Cardiac fibroblast (primary cell): ENCODE data around the gene HSPA1A.
"Not testable (repeated sequence)": the region's sequence is repeated elsewhere in the genome, so short reads cannot be mapped to it uniquely, and the experiment has no call there.

ENCODE experiments used
- DNase-seq, 2 donors: peaks; one replicate each; pipeline versions ENCODE4 v3.0.0 to v3.0.0-alpha.2; 2010; ENCODE audit warnings: low read depth in 2 of 2
- H3K4me3 ChIP-seq, 2 donors: replicated peaks in 1 of 2; 1 replicate in 1 of 2; 2 replicates in 1 of 2; pipeline ENCODE4 v1.5.1; 2011; ENCODE audit warnings: low read depth in 2 of 2, low read length in 2 of 2, mild to moderate bottlenecking in 2 of 2, moderate library complexity in 1 of 2
- TF ChIP-seq, protein P1 (sequence below): IDR thresholded peaks from one replicate; pipeline ENCODE4 v1.5.1; 2011; ENCODE audit warnings: low read depth, mild to moderate bottlenecking, low read length, inconsistent platforms

The HSPA1A gene

DNA sequence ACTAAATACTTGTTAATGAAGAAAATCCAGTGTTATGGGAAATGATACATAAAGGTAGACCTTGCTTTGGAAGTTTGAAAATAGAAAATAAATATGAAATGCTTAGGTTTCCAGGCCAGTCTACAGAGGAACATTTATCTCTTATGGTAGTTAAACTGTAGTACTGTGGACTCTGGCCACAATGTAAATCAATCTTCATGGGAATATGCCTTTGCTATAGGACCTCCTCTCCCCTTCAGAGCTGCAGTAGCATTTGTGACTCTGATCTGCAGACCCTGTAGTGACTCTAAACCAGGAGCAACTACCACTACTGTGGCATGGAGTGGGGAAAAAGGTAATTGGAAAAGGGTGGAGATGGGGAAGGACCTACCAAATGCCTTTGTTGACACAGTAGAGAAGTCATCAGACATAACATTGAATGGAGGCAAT is 4.5 kb downstream of the HSPA1A start:
- no peak for DNase-seq
- TF ChIP-seq, protein P1, sequence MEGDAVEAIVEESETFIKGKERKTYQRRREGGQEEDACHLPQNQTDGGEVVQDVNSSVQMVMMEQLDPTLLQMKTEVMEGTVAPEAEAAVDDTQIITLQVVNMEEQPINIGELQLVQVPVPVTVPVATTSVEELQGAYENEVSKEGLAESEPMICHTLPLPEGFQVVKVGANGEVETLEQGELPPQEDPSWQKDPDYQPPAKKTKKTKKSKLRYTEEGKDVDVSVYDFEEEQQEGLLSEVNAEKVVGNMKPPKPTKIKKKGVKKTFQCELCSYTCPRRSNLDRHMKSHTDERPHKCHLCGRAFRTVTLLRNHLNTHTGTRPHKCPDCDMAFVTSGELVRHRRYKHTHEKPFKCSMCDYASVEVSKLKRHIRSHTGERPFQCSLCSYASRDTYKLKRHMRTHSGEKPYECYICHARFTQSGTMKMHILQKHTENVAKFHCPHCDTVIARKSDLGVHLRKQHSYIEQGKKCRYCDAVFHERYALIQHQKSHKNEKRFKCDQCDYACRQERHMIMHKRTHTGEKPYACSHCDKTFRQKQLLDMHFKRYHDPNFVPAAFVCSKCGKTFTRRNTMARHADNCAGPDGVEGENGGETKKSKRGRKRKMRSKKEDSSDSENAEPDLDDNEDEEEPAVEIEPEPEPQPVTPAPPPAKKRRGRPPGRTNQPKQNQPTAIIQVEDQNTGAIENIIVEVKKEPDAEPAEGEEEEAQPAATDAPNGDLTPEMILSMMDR, result no peak
- no peak overlapping the region for H3K4me3 ChIP-seq

DNA sequence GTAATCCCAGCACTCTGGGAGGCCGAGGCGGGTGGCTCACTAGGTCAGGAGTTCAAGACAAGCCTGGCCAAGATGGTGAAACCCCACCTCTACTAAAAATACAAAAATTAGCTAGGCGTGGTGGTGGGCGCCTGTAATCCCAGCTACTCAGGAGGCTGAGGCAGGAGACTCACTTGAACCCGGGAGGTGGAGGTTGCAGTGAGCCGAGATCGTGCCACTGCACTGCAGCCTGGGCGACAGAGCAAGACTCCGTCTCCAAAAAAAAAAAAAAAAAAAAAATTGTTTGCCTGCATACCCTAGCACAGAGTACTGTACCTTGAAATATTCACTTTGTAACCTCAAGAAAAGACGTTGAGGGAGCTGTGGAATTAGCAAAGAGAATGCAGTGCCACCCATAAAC is 5.1 kb downstream of the HSPA1A start:
- not testable (repeated sequence) for DNase-seq, H3K4me3 ChIP-seq

DNA sequence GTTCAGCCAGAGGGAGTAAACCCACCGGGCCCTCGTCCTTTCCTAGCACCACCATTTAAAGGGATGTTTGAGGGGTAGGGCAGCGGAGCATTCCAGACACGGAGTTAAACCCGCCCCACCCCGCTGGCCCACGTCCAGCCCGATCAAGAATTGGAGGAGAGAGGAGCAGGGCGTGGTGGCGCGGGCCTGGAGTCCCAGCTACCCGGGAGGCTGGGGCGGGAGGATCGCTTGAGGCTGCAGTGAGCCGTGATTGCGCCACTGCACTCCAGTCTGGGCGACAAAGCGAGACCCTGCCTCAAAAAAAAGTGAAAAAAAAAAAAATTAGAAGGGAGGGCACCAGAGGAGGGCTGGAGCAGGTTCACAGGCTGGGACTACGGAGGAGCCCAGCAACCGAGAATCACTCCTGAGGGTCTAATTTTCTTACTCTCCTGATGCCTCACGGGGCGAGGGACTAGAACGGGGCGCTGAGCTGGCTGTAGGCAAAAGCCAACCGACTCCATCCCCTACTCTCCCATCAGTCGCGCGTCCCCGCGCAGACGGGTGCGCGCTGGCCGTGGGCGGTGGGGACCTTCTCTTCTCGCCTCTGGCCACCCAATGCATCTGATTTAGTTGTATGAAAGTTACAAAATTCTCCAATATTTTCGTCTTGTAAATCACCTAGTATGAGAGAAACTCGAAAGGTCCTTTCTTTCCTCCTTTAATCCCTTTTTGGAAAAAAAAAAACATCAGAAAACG is 6.1 kb downstream of the HSPA1A start:
- TF ChIP-seq, protein P1, result no peak
- H3K4me3 ChIP-seq, result peak overlapping the region; percentile 54 to 57
- peak; percentile 36 to 49 for DNase-seq

DNA sequence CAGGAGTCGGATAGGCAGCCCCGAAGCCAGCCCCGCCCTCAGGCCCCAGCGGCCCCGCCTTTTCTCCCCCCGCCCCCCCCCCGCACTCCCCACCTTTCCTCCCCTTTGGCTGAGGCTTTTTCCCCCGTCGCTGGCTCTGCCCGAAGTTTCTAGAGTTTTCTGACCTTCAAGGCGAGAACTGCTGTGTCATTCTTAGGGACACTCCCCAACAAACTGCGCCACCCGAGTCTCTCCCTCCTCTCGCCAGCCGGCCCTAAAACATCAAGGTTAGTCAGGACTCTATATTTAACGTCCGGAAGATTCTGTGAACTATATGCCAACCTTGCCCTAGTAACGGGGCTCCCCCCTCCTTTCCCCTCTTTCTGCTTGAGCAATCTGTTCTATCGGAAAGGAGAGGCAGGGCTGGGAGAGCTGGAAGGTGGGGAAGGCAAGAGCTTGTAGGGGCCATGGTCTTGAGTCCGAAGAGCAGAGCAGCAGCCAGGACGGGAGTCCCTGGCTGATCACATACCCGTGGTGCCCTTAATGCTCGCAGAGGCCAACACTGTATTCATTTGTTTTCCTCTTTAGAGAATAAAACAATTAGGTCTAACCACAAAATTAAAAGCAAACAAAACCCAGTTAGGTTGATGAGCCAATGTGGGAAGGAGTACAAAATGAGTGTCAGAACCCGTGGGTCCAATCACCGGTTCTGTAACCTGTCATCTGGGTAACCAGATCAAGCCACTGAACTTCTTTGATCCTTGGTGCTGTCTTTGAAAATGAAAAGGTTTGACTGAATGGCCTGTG is 6.9 kb downstream of the HSPA1A start:
- DNase-seq, result peak; percentile 91
- H3K4me3 ChIP-seq, result peak overlapping the region; percentile 54 to 57
- TF ChIP-seq, protein P1, result no peak

DNA sequence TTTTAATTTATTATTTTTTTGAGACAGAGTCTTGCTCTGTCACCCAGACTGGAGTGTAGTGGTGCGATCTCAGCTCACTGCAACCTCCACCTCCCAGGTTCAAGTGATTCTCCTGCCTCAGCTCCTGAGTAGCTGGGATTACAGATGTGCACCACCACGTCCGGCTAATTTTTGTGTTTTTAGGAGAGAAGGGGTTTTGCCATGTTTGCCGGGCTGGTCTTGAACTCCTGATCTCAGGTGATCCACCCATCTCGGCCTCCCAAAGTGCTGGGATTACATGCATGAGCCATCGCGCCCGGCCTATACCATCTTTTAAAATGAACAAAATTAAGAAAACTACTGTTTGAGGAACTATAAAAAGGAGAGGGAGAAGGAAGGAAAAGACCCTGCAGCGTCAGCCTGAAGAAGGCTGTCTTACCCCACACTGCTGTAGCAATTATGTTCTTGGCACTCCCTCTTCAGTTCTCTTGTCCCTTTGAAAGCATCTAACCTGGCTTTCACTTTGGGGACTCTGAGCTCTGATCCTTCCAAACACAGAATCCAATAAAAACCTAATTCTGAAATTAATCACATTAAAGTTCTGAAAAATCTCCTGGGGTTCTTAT is 8.4 kb downstream of the HSPA1A start:
- not testable (repeated sequence) for DNase-seq, H3K4me3 ChIP-seq

DNA sequence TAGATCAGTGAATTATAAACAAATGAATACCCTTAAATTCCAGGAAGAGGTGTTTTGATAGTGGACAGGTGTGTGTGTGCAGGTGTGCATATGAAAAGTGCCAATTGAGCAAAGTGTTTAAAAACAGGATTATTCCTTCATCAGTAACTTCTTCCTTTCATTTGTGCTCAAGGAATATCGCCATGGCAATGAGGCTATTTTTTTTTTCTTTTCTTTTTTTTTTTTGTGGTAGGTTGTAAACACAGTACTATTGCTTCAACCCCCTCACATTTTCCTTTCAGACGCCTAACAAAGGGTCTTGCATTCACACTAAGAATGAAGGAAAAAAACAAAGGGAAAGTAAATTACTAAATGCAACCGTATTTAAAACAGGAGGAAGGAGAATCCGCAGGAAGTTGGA is 10.2 kb downstream of the HSPA1A start:
- no peak for DNase-seq
- TF ChIP-seq, protein P1, result no peak
- H3K4me3 ChIP-seq, result no peak overlapping the region

DNA sequence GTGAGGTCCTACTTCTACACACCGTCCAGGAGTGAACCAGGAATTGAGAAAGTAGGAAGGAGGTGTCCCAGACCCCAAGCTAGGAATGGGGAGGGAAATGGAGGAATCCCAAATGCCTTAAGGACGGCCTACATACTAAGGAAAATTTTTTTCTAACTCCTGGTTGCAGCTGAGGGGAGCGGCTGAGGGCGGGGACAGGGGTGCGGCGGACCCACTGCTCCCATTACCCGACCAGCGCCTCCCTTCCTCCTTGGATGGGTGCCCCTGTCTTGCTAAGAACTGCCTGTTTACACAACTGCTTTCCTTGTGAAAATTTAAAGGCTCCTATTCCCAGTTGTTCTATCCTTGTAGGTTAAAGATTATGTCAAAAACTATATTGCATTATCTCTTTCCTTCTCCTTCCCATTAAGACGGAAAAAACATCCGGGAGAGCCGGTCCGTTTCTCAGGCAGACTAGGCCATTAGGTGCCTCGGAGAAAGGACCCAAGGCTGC is 11.5 kb downstream of the HSPA1A start:
- peak overlapping the region; percentile 13 to 78 for H3K4me3 ChIP-seq
- DNase-seq, result peak in 1 of 2 donors; percentile 97
- TF ChIP-seq, protein P1, result no peak
